ENCODE measurements around the gene CCAR1. TPM values are rescaled to one million over a fixed set of nuclear protein-coding genes. Genes with fewer than 3 reads are reported as not detected.
"Not testable (repeated sequence)": the region's sequence is repeated elsewhere in the genome, so short reads cannot be mapped to it uniquely, and the experiment has no call there.

CCAR1 gene
- total RNA-seq, 1 donor from 2014 or later: 95.2 TPM

DNA sequence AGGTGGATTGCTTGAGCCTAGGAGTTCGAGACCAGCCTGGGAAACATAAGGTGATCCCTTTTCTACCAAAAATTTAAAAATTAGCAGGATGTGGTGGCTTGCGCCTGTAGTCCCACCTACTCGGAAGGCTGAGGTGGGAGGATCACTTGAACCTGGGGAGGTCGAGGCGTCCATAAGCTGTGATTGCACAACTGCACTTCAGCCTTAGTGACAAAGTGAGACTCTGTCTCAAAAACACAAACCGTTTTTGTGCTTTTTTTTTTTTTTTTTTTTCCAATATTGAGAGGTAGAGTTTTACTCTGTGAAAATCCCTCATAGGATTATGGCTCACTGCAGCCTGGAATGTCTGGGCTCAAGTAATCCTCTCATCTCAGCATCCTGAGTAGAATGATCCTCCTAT is 14.1 kb downstream of the CCAR1 start:
- H3K27ac Mint-ChIP-seq: no peak overlapping the region
- H3K4me1 Mint-ChIP-seq: peaks cover 15% of the 10 kb centered on the region
- no peaks in the 10 kb centered on the region for H3K9me3 Mint-ChIP-seq
- intact Hi-C loops (cut with micrococcal nuclease): no loop called here
- peaks cover 66% of the 10 kb centered on the region for H3K36me3 Mint-ChIP-seq (ENCODE audit: low read depth)
- H3K4me3 Mint-ChIP-seq: no peak overlapping the region
- H3K27me3 Mint-ChIP-seq: no peaks in the 10 kb centered on the region
- no peak for DNase-seq

- Mint-ChIP-seq H3K36me3 (ENCODE audit: low read depth) (peaks cover 65% of the 10 kb centered on the region), H3K4me1 (peaks cover 15% of the 10 kb centered on the region)
- H3K9me3 Mint-ChIP-seq; H3K27me3 Mint-ChIP-seq; H3K27ac Mint-ChIP-seq; intact Hi-C loops (cut with micrococcal nuclease); H3K4me3 Mint-ChIP-seq; DNase-seq: not testable (repeated sequence)
These were observed 14.7 kb downstream of the CCAR1 start for GRCh38 chr10:68735739-68736138.

DNA sequence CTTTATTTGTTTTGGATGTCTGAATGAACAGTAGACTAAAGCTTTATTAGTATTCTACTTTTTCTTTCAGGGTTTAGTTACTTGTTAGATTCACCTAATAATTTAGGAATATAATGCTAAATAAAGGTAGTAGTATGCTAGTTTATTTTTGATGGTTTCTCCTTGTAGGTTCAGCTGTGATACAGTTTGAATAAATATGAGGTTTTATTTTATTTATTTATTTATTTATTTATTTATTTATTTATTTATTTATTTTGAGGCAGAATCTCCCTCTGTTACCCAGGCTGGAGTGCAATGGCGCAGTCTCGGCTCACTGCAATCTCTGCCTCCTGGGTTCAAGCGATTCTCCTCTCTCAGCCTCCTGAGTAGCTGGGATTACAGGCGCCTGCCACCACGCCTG is 19.6 kb downstream of the CCAR1 start:
- H3K4me3 Mint-ChIP-seq; H3K27ac Mint-ChIP-seq; DNase-seq; H3K4me1 Mint-ChIP-seq; H3K9me3 Mint-ChIP-seq; H3K27me3 Mint-ChIP-seq; intact Hi-C loops (cut with micrococcal nuclease): not testable (repeated sequence)
- H3K36me3 Mint-ChIP-seq (ENCODE audit: low read depth): peaks cover 56% of the 10 kb centered on the region

DNA sequence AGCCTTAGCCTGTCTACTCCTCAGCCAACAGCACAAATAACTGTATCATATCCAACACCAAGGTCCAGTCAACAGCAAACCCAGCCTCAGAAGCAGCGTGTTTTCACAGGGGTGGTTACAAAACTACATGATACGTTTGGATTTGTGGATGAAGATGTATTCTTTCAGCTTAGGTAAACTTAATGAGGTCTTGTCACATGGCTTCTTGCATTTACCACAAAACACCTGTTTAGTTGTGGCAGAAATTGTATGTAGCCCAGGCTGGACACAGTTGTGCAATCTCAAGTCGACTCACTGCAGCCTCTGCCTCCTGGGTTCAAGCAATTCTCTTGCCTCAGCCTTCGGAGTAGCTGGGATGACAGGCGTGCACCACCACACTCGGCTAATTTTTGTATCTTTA is 21.4 kb downstream of the CCAR1 start:
- Mint-ChIP-seq H3K4me1 (peaks cover 3% of the 10 kb centered on the region), H3K9me3 (no peaks in the 10 kb centered on the region), H3K27ac (no peak overlapping the region), H3K27me3 (no peaks in the 10 kb centered on the region), H3K36me3 (ENCODE audit: low read depth) (peaks cover 46% of the 10 kb centered on the region), H3K4me3 (no peak overlapping the region)
- intact Hi-C loops (cut with micrococcal nuclease): no loop called here
- no peak for DNase-seq

- Mint-ChIP-seq H3K4me3 (no peak overlapping the region), H3K27ac (no peak overlapping the region), H3K27me3 (no peaks in the 10 kb centered on the region), H3K36me3 (ENCODE audit: low read depth) (peaks cover 55% of the 10 kb centered on the region), H3K4me1 (no peaks in the 10 kb centered on the region), H3K9me3 (no peaks in the 10 kb centered on the region)
- no peak for DNase-seq
- intact Hi-C loops (cut with micrococcal nuclease): loop anchor here (10.0 kb wide), 1 partner anchor 222 kb away; no protein-coding TSS in a partner anchor
These were observed 31.8 kb downstream of the CCAR1 start for GRCh38 chr10:68752711-68753350.

- no peaks in the 10 kb centered on the region for H3K4me1 Mint-ChIP-seq
- no peaks in the 10 kb centered on the region for H3K27me3 Mint-ChIP-seq
- no peaks in the 10 kb centered on the region for H3K9me3 Mint-ChIP-seq
- no peak for DNase-seq
- intact Hi-C loops (cut with micrococcal nuclease): loop anchor here (10.0 kb wide), 1 partner anchor 219 kb away; no protein-coding TSS in a partner anchor
- H3K27ac Mint-ChIP-seq: no peak overlapping the region
- H3K4me3 Mint-ChIP-seq: no peak overlapping the region
- peaks cover 50% of the 10 kb centered on the region for H3K36me3 Mint-ChIP-seq (ENCODE audit: low read depth)
These were observed 35.2 kb downstream of the CCAR1 start for GRCh38 chr10:68756246-68756645.

DNA sequence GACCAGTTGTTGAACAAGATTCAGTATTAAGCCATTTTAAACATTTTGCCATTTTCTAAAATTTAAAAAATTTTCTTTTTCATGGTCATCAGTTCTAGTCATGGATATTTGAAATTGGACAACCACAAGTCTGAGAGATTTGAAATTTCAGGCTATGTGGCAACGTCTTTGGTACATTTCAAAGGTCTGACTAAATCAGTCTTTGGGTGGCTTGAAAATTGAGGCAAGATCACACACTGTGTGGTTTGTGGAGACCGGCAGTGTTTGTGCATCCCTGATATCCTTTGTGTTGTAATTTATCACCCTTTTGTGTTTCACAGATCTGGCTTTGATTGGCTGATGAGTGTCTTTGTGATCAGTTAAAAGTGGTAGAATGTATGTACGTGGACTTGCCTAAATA is 35.7 kb downstream of the CCAR1 start:
- H3K27ac Mint-ChIP-seq: no peak overlapping the region

GRCh38 chr10:68759223-68759863 is 38.3 kb downstream of the CCAR1 start:
- Mint-ChIP-seq H3K27me3 (no peaks in the 10 kb centered on the region), H3K4me1 (no peaks in the 10 kb centered on the region), H3K4me3 (no peak overlapping the region), H3K9me3 (no peaks in the 10 kb centered on the region), H3K27ac (no peak overlapping the region), H3K36me3 (ENCODE audit: low read depth) (peaks cover 44% of the 10 kb centered on the region)
- DNase-seq: no peak
- intact Hi-C loops (cut with micrococcal nuclease): loop anchor here (10.0 kb wide), 1 partner anchor 215 kb away; no protein-coding TSS in a partner anchor

More for the DNA sequence above, 35.7 kb downstream of the CCAR1 start:
- H3K27me3 Mint-ChIP-seq: no peaks in the 10 kb centered on the region
- intact Hi-C loops (cut with micrococcal nuclease): loop anchor here (10.0 kb wide), 1 partner anchor 218 kb away; no protein-coding TSS in a partner anchor
- no peaks in the 10 kb centered on the region for H3K9me3 Mint-ChIP-seq
- H3K4me3 Mint-ChIP-seq: no peak overlapping the region
- no peak for DNase-seq
- H3K36me3 Mint-ChIP-seq (ENCODE audit: low read depth): peaks cover 49% of the 10 kb centered on the region
- H3K4me1 Mint-ChIP-seq: no peaks in the 10 kb centered on the region

GRCh38 chr10:68759967-68760366 is 38.9 kb downstream of the CCAR1 start:
- intact Hi-C loops (cut with micrococcal nuclease): loop anchor here (10.0 kb wide), 1 partner anchor 215 kb away; no protein-coding TSS in a partner anchor
- Mint-ChIP-seq H3K27me3 (no peaks in the 10 kb centered on the region), H3K27ac (no peak overlapping the region), H3K4me1 (no peaks in the 10 kb centered on the region), H3K36me3 (ENCODE audit: low read depth) (peaks cover 51% of the 10 kb centered on the region), H3K9me3 (no peaks in the 10 kb centered on the region), H3K4me3 (no peak overlapping the region)
- DNase-seq: no peak

DNA sequence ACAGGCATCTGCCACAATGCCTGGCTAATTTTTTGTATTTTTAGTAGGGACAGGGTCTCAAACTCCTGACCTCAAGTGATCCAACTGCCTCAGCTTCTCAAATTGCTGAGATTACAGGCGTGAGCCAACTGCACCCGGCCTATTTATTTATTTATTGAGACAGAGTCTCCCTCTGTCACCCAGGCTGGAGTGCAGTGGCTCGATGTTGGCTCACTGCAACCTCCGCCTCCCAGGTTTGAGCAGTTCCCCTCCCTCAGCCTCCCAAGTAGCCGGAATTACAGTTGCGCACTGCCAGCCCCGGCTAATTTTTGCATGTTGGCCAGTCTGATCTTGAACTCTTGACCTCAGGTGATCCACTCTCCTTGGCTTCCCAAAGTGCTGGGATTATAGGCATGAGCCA is 46.4 kb downstream of the CCAR1 start:
- DNase-seq: not testable (repeated sequence)

GRCh38 chr10:68781613-68782574 is 60.9 kb downstream of the CCAR1 start:
- Mint-ChIP-seq H3K36me3 (ENCODE audit: low read depth) (peaks cover 58% of the 10 kb centered on the region), H3K27ac (no peak overlapping the region), H3K9me3 (no peaks in the 10 kb centered on the region), H3K4me3 (no peak overlapping the region), H3K27me3 (no peaks in the 10 kb centered on the region), H3K4me1 (no peaks in the 10 kb centered on the region)
- intact Hi-C loops (cut with micrococcal nuclease): no loop called here
- no peak for DNase-seq

More for the DNA sequence above, 46.4 kb downstream of the CCAR1 start:
- intact Hi-C loops (cut with micrococcal nuclease); H3K27me3 Mint-ChIP-seq; H3K4me1 Mint-ChIP-seq; H3K9me3 Mint-ChIP-seq; H3K4me3 Mint-ChIP-seq; H3K27ac Mint-ChIP-seq: not testable (repeated sequence)
- H3K36me3 Mint-ChIP-seq (ENCODE audit: low read depth): peaks cover 50% of the 10 kb centered on the region

DNA sequence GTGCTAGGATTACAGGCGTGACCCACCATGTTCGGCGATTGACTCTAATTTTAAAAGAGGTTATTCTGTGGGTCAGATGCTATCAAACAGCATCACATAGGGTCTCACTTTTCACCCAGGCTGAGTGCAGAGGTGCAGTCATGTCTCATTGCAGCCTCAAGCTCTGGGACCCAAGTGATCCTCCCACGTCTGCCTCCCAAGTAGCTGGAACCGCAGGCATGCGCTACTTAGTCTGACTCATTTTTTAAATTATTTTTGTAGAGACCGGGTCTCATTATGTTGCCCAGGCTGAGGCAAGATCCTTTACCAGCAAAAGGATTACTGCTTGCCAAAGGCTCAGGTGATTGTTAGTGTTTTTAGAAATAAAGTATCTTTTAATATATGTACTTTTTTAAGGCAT is 63.4 kb downstream of the CCAR1 start:
- Mint-ChIP-seq H3K27ac (no peak overlapping the region), H3K27me3 (no peaks in the 10 kb centered on the region), H3K4me3 (no peak overlapping the region), H3K9me3 (no peaks in the 10 kb centered on the region), H3K4me1 (no peaks in the 10 kb centered on the region), H3K36me3 (ENCODE audit: low read depth) (peaks cover 55% of the 10 kb centered on the region)
- intact Hi-C loops (cut with micrococcal nuclease): no loop called here
- no peak for DNase-seq

DNA sequence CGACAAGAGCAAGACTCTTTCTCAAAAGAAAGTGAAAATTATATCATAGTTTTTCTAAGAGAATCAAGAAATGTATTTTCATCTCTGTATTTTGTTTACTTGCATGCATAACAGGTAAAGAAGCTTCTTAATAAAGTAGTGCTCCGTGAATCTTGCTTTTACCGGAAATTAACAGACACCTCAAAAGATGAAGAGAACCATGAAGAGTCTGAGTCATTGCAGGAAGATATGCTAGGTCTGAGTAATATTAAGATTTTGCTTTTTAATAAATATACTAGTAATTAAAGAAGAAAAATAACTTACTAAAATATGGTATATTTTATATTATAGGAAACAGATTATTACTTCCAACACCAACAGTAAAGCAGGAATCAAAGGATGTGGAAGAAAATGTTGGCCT is 66.8 kb downstream of the CCAR1 start:
- H3K36me3 Mint-ChIP-seq (ENCODE audit: low read depth): peaks cover 44% of the 10 kb centered on the region
- no peak overlapping the region for H3K27ac Mint-ChIP-seq
- intact Hi-C loops (cut with micrococcal nuclease): no loop called here
- H3K4me1 Mint-ChIP-seq: no peaks in the 10 kb centered on the region
- no peaks in the 10 kb centered on the region for H3K27me3 Mint-ChIP-seq
- DNase-seq: no peak
- H3K4me3 Mint-ChIP-seq: no peak overlapping the region
- no peaks in the 10 kb centered on the region for H3K9me3 Mint-ChIP-seq

- no peak for DNase-seq
- H3K36me3 Mint-ChIP-seq (ENCODE audit: low read depth): peaks cover 40% of the 10 kb centered on the region
- H3K27ac Mint-ChIP-seq: no peak overlapping the region
- intact Hi-C loops (cut with micrococcal nuclease): no loop called here
- H3K4me3 Mint-ChIP-seq: no peak overlapping the region
- H3K9me3 Mint-ChIP-seq: no peaks in the 10 kb centered on the region
- H3K4me1 Mint-ChIP-seq: no peaks in the 10 kb centered on the region
- no peaks in the 10 kb centered on the region for H3K27me3 Mint-ChIP-seq
These were observed 69.4 kb downstream of the CCAR1 start for GRCh38 chr10:68790476-68790875.

Data from activated CD4-positive, alpha-beta T cell treated with anti-CD3 and anti-CD28 coated beads, Interleukin-2, amount 10 ng/mL, durations not matched to agents 24 days and 14 days (primary cell).